ENCODE measurements around the gene OSBPL2. TPM values are rescaled to one million over a fixed set of nuclear protein-coding genes. Genes with fewer than 3 reads are reported as not detected.

Gene OSBPL2
- total and polyA plus RNA-seq, 9 of the 15 experiments (the other 6 are each of a cell fraction or from before 2014, with no cell fraction given): 2.5 to 25.6 (median 14.1) TPM

GRCh38 chr20:62277253-62277652 lies 38.9 kb downstream of the OSBPL2 start:
- no peaks in the 10 kb centered on the region for H3K79me2 ChIP-seq (ENCODE audit: control insufficient read depth, insufficient read depth, low read length)
- no peak overlapping the region for H2AFZ ChIP-seq (ENCODE audit: low read depth, low read length)
- in situ Hi-C loops (cut with MboI) (no loop called here), intact Hi-C loops (cut with micrococcal nuclease) (no loop called here)
- ATAC-seq: no peak
- DNase-seq (ENCODE audit: extremely low read depth in 1 of 4, low spot score in 3 of 4): no peak
- no TSS peak for BruUV-seq (replicated peaks)
- ChIA-PET CTCF (ENCODE audit: low intra/inter-chr PET ratio) (no interaction called here), POLR2A (no interaction called here)
- H3K27me3 ChIP-seq (ENCODE audit: control insufficient read depth in 2 of 2, insufficient read depth in 2 of 2, low read length in 2 of 2): no peaks in the 10 kb centered on the region
- no peak overlapping the region for H3K4me3 ChIP-seq
- H3K4me1 ChIP-seq (replicated peaks in 1 of 2; ENCODE audit: control insufficient read depth in 2 of 2, insufficient read depth in 2 of 2, low read length in 2 of 2): peaks cover 11 to 14% of the 10 kb centered on the region in 2 experiments; a peak in 3 of 5 replicates
- peaks cover 44% of the 10 kb centered on the region; the same call in 2 of the 3 replicates for H3K36me3 ChIP-seq (ENCODE audit: control insufficient read depth, insufficient read depth, low read length)
- H3K27ac ChIP-seq (ENCODE audit: extremely low read depth, low read depth, low read length): no peak overlapping the region
- WGBS (ENCODE audit: insufficient coverage, low coverage, missing lambda C conversion rate): 70% methylated on average over 13 of the region's 13 CpGs
- no peaks in the 10 kb centered on the region for H3K9me3 ChIP-seq (replicated peaks; ENCODE audit: control insufficient read depth, insufficient read depth, low read depth, low read length)
- no peaks in the 10 kb centered on the region for H3K9me1 ChIP-seq (ENCODE audit: control insufficient read depth, insufficient read depth, low read length)
- FAIRE-seq: no peak
- no peak overlapping the region for H3K4me2 ChIP-seq (ENCODE audit: insufficient read depth, low read length)
- peaks cover 14% of the 10 kb centered on the region for H4K20me1 ChIP-seq (replicated peaks; ENCODE audit: control insufficient read depth, insufficient read depth, low read length)
- no peak overlapping the region for H3K9ac ChIP-seq (ENCODE audit: insufficient read depth in 1 of 2, low read depth in 2 of 2, low read length in 2 of 2)
- TF ChIP-seq NFYB (IDR thresholded peaks at IDR 0.05; ENCODE audit: extremely low read depth, insufficient read length) (no peak), MEF2D (tag; conservative IDR thresholded peaks at IDR 0.05; ENCODE audit: low read depth) (no peak), PHF21A (IDR thresholded peaks at IDR 0.05; ENCODE audit: borderline replicate concordance, low read depth) (no peak), CC2D1A (IDR thresholded peaks at IDR 0.05) (no peak), CCNT2 (IDR thresholded peaks at IDR 0.05; ENCODE audit: borderline replicate concordance, extremely low read depth, insufficient read length, low read depth, low read length) (no peak), SETDB1 (IDR thresholded peaks at IDR 0.05; ENCODE audit: low read length) (no peak), KLF16 (IDR thresholded peaks at IDR 0.05) (no peak), MAZ (CRISPR knock-in tag; conservative IDR thresholded peaks at IDR 0.05 in 1 of 2, IDR thresholded peaks at IDR 0.05 in 1 of 2) (no peak), RFX5 (IDR thresholded peaks at IDR 0.05; ENCODE audit: low read depth, low read length) (no peak), ZNF184 (CRISPR knock-in tag; IDR thresholded peaks at IDR 0.05) (no peak), DIDO1 (tag; IDR thresholded peaks at IDR 0.05; ENCODE audit: low read depth) (no peak), PHTF2 (CRISPR knock-in tag; IDR thresholded peaks at IDR 0.05) (no peak), ZNF318 (IDR thresholded peaks at IDR 0.05; ENCODE audit: borderline replicate concordance in 1 of 2, low read depth in 1 of 2) (no peak), CGGBP1 (CRISPR knock-in tag; IDR thresholded peaks at IDR 0.05) (no peak)
- TF ChIP-seq, protein P1, sequence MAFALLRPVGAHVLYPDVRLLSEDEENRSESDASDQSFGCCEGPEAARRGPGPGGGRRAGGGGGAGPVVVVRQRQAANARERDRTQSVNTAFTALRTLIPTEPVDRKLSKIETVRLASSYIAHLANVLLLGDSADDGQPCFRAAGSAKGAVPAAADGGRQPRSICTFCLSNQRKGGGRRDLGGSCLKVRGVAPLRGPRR (CRISPR knock-in tag; IDR thresholded peaks at IDR 0.05): no peak

All from K562 (cell line).